Left forelimb (tissue), 1 donor: ENCODE measurements around the gene HHAT.

Experiments
- DNase-seq: peaks from one replicate; pipeline ENCODE4 v3.0.0-alpha.2; 2018; ENCODE audit warnings: low spot score

The HHAT gene

GRCh38 chr1:210359255-210359654, 30.6 kb downstream of the HHAT start:
- DNase-seq: no peak

DNA sequence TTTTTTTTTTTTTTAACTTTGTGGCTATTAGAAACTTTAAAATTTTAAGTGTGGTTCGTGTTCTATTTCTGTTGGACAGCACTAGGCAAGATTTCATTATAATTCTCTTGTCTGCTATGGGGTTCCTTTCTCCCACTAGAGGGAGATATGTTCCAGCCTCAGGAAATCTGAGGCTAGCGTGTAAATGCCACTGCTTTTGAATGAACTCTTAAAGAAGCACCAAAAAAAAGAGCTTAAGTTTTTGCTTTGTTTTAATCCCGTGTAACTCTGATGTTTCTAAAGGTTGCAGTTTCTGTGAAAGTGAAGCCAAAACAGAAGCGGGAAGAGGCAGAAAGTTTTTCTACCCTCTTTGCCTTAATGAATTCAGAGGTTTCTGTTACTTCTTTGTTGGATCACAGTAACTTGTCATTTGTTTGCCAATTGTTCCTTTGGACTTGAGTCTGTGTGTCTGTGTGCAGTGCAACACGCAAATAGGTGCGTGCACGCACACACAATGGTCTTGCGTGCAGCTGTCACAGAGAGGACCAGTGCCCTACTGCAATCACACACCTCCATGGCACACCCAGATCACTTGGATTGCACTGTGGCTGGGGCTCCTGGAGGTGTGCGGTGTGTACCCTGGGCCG, 32.3 kb downstream of the HHAT start:
- DNase-seq: no peak

- no peak for DNase-seq
Measured at GRCh38 chr1:210361665-210362064, 33.0 kb downstream of the HHAT start.

GRCh38 chr1:210362526-210362925, 33.8 kb downstream of the HHAT start:
- no peak for DNase-seq

GRCh38 chr1:210363119-210363518, 34.4 kb downstream of the HHAT start:
- no peak for DNase-seq

GRCh38 chr1:210364479-210364878, 35.8 kb downstream of the HHAT start:
- no peak for DNase-seq

GRCh38 chr1:210366767-210367166, 38.1 kb downstream of the HHAT start:
- DNase-seq: no peak

DNA sequence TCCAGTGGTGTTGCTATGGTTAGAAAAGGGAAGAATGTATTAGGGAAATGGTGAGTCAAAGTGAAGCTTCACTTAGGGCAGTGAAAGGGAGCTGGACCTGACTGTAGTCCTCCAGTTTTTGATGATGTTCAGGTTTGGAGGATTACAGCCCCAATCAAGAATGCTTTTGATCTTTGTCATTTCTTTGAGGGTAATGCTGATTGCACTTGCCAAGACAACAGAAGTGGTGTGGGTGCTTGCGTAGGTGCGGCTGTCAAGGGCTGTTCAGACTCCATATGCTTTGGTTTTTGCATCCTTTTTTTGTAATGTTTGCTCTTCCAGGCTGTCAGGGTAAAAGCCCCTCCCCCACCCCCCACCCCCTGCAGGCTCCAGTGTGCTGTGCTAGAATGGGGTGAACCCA, 38.9 kb downstream of the HHAT start:
- DNase-seq: no peak

DNA sequence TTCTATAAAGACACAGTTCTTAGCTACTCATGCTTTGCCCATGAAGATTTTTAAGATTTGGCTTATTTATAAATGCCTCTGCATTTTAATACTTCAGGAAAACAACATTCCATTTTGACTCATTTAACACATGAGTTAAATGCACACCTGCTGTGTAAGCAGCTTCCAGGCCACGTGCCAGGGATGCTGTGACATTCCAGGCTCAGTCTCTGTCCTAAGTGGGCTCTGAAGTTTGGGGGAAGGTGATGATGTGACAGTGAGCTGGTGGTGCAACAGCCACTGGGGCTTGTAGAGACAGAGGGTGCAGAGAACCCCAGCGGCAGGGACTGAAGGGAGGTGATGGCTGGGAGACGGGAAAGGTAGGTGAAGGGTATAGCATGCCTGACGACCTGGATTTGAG, 40.7 kb downstream of the HHAT start:
- DNase-seq: no peak

GRCh38 chr1:210371916-210372315, 43.2 kb downstream of the HHAT start:
- DNase-seq: no peak

GRCh38 chr1:210372491-210372890, 43.8 kb downstream of the HHAT start:
- no peak for DNase-seq

- no peak for DNase-seq
Measured at GRCh38 chr1:210372931-210373627, 44.4 kb downstream of the HHAT start.

- DNase-seq: no peak
Measured at GRCh38 chr1:210373628-210373877, 44.9 kb downstream of the HHAT start.

- no peak for DNase-seq
Measured at GRCh38 chr1:210373878-210374599, 45.3 kb downstream of the HHAT start.

DNA sequence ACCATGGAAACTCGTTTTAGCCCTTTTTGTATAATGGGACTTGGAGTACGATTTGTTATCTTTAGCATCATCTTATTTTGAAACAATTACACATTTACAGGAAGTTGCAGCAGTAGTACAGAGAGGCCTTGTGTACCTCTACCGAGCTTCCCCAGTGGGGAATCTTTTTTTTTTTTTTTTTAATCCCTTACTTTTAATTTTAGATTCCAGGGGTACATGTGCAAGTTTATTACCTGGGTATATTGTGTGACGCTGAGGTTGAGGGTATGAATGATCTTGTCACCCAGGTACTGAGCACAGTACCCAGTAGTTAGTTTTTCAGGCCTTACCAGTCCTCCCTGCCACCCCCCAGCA, 45.9 kb downstream of the HHAT start:
- no peak for DNase-seq

- DNase-seq: no peak
Measured at GRCh38 chr1:210376836-210377372, 48.2 kb downstream of the HHAT start.

- DNase-seq: no peak
Measured at GRCh38 chr1:210377731-210378333, 49.1 kb downstream of the HHAT start.

GRCh38 chr1:210378736-210379135, 50.0 kb downstream of the HHAT start:
- no peak for DNase-seq

GRCh38 chr1:210381934-210382333, 53.2 kb downstream of the HHAT start:
- no peak for DNase-seq

GRCh38 chr1:210384625-210385024, 55.9 kb downstream of the HHAT start:
- no peak for DNase-seq

GRCh38 chr1:210385228-210385627, 56.5 kb downstream of the HHAT start:
- no peak for DNase-seq

DNA sequence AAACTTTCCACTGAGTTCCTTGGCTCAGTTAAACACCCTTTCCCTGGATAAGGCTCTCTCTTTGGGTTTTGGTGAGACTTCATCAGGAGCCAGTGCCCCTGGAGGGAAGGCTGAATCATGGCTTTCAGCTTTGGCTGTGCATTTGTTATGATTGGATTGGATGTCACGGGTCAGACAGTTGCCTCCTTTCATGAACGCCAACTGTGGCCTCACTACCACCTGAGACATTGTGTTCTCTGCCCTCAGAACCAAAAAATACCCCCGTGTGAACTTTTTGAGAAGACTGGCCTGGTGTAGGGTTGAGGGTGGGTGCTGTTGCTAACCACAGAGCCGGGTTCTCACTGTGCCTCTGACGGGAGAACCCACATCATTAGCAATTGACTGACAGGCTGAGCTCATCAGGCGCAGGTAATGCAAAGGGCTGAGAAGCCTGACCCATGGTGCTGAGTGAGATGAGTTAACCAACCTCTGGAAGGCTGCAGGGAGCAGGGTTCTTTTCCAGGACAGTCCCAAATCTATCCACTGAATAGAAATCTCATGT, 65.6 kb downstream of the HHAT start:
- no peak for DNase-seq

GRCh38 chr1:210396541-210396940, 67.8 kb downstream of the HHAT start:
- DNase-seq: no peak
